Glomerular endothelial cell (primary cell): ENCODE data around the gene ENPP7. TPM values are rescaled to one million over a fixed set of nuclear protein-coding genes. Genes with fewer than 3 reads are reported as not detected.

Source experiments
- DNase-seq: peaks from one replicate; pipeline ENCODE4 v3.0.0-alpha.2; 2011; ENCODE audit warnings: low read depth, low spot score; ENCODE audit errors: extremely low read depth
- total RNA-seq: library from RNA; depleted of rRNA; stranded (reverse); fragments of >200 nt; gene quantifications from 2 replicates; pipeline ENCODE4 v1.2.3, GENCODE V29; 2015

ENPP7 gene, protein sequence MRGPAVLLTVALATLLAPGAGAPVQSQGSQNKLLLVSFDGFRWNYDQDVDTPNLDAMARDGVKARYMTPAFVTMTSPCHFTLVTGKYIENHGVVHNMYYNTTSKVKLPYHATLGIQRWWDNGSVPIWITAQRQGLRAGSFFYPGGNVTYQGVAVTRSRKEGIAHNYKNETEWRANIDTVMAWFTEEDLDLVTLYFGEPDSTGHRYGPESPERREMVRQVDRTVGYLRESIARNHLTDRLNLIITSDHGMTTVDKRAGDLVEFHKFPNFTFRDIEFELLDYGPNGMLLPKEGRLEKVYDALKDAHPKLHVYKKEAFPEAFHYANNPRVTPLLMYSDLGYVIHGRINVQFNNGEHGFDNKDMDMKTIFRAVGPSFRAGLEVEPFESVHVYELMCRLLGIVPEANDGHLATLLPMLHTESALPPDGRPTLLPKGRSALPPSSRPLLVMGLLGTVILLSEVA
- not detected in 2 replicates for total RNA-seq

GRCh38 chr17:79730769-79731483 lies at the start of gene ENPP7:
Gene ENPP7 (plus strand): TSS chr17:79730943. CDS start chr17:79731140, 197 bp downstream.
- DNase-seq: no peak

DNA sequence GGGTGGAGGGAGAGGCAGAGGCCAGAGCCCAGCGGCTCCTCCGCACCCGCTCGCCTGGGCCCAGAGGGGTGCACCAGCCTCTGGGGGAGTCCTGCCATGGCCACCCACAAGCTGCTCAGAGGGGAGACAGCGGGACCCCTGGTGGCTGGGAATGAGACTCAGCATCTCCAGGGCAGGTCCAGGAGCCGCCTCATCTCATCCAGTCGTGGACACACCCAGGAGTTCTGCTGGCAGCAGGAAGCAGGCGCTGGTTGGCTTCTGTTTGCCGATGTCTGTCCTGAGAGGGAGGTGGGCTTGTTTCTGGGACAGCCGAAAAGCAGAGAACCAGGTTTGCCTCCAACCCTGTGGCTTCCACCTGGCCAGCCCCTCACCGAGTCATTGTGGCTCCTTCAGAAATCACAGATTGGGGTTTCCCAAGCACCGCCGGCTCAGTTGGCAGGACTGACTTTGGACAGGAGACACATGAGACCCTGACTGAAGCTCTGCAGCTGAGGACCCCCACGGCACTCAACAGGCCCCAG lies 49.6 kb upstream of the ENPP7 start:
- no peak for DNase-seq

- DNase-seq: no peak
Observed at GRCh38 chr17:79681628-79682261, 49.0 kb upstream of the ENPP7 start.

GRCh38 chr17:79683365-79683764 lies 47.4 kb upstream of the ENPP7 start:
- no peak for DNase-seq

- no peak for DNase-seq
Observed at GRCh38 chr17:79684132-79684985, 46.4 kb upstream of the ENPP7 start.

DNA sequence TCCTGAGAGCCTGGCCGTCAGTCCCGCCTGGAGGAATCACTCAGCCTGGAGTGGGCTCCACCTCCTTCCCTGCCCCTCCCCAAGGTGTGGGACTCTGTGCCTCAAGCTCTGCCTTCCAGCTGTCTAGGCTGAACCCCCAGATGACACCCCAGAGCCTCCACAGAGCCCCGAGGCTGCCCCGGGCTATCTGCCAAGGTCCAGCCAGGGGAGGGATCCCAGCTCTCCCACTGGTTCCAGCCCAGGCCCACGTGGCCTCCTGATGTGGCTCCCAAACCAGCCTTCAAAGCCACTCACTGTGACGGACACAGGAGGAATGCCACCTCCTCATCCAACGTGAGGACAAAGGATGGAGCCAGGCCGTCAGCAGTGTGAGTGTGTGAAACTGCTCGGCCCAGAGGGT lies 45.6 kb upstream of the ENPP7 start:
- DNase-seq: no peak

DNA sequence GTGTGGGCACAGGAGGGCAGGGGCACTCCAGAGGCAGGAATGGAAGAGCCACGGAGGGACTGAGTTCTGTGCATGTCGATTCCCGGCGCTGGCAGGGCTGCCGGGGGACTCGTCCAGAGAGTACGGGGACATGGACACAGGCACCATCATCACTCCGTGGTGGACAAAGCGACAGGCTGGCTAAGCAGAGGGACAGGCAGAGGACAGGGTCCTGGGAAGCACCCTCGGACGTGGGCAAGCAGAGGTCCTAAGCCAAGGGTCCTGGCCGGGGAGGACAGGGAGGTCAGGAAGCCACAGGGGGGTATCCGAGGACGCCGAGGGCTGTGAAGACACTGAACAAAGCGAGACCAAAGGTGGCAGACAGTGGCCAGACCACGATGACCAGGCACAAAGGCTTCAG lies 44.3 kb upstream of the ENPP7 start:
- DNase-seq: no peak

DNA sequence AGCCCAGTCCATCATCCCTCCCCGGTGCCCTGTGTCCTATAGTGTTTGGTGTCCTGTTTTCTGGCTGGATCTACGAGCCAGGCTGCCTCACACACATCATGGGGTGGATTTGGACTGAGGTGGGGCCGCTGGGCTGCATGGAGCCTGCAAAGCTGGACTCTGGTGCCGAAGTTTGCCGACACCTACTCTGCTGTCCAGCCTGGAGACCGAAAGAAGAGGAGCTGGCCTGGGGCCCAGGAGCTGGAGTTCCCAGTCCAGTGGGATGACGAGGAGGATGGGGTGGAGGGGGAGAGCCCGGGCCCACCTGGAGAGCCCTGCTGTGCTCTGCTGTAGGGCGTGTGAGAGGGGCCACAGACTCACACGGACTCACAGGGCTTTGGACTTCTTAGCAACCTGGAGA lies 40.3 kb upstream of the ENPP7 start:
- DNase-seq: no peak

- DNase-seq: no peak
Observed at GRCh38 chr17:79690988-79691836, 39.5 kb upstream of the ENPP7 start.

GRCh38 chr17:79691931-79692330 lies 38.8 kb upstream of the ENPP7 start:
- no peak for DNase-seq

- no peak for DNase-seq
Observed at GRCh38 chr17:79693419-79693818, 37.3 kb upstream of the ENPP7 start.

DNA sequence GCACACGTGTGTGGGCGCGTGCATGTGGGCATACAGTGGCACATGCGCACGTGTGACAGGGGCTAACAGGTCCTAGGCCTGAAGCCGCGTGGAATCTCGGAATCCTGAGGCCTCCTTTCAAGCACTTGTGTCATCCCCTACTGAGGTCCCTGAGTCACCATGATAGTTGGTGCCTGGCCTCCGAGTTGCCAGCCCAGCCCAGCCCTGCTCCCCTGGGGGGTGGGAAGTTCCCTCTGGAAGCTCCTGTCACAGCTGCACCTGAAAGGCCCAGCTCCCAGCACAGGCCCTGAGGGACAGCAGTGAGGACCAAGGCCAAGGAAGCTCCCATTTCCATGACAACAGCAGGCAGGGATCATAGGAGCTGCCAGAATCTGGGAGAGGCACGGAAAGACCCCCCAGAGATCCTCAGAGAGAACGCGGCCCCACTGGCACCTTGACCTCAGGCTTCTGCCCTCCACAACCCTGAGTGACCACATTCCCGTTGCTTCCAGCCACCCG lies 35.4 kb upstream of the ENPP7 start:
- no peak for DNase-seq

DNA sequence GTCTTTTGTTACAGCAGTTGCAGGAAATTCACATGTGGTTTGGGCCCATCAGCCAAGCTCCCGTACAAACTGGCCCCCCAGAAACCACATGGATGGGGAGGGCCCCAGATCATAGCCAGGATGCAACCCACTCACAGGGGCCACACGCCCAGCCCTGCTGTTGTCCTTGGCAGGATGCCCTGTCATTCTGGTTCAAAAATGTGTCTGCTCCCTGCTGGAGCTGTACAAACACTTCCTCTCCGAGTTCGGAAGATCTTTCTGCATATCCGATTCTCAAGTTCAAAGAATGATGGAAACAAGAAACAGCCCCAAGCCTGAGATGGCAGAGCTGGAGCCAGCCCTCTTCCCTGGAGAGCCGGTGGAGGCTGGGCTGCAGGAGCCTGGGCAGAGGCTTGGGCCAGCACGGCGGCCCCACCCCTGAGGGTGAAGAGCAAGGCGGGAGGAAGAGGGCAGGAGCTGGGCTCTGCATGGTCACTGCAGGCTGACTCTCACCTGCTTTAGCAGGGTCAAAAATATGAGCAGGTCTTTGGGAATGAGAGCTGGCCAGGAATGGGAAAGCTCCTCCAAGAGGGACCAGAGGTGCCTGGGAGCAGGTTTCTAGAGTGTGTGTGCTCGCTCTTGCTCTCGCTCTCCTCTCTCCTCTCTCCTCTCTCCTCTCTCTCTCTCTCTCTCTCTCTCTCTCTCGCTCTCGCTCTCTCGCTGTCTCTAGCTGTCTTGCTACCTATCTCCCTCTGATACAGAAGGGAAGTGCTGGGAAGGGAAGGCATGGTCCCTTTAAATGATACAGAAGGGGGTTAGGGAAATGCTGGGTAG lies 34.7 kb upstream of the ENPP7 start:
- DNase-seq: no peak

DNA sequence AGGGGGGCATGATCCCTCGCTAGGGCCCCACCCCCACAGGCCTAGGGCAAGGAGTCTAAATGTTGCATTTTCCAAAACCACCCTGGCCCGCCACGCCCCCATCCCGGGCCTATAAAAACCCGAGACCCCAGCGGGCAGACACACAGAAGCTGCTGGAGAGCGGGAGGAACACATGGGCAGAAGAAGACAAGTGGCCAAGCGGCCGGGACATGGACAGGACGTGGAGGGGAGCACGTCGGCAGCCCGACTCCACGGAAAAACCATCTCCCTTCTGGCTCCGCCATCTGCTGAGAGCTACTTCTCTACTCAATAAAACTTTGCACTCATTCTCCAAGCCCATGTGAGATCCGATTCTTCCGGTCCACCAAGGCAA lies 34.1 kb upstream of the ENPP7 start:
- no peak for DNase-seq

DNA sequence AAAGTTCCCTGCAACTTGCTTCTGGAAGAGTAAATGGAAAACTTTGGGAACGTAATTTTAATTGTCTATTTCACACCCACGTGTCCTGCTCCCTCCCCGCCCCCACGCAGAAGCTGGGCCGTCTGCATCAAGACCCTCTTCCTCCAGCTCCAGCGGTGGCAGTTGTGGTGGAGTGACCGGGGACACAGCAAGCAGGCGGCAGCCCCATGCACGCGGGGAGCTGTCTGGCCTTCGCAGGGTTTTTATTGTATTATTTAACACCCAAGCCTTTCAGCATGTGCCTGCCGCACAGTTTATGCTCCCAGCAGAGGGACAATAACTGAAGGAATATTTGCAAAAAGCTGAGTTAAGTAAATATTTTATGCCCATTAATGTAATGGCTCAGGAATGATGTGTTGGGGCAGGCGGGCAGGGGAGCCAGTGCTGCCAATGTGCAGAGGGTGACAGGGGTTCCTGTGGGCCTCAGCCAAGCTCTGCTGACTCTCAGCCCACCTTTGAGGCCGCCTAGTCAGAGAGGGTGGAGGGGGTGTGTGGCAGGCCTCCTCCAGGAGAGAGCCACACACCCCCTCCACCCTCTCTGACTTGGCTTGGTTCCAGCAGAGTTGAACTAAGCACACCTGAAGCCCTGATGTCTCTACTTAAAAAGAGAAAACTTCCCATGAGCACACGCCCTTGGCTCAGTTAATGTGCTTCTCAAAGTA lies 32.4 kb upstream of the ENPP7 start:
- DNase-seq: no peak

DNA sequence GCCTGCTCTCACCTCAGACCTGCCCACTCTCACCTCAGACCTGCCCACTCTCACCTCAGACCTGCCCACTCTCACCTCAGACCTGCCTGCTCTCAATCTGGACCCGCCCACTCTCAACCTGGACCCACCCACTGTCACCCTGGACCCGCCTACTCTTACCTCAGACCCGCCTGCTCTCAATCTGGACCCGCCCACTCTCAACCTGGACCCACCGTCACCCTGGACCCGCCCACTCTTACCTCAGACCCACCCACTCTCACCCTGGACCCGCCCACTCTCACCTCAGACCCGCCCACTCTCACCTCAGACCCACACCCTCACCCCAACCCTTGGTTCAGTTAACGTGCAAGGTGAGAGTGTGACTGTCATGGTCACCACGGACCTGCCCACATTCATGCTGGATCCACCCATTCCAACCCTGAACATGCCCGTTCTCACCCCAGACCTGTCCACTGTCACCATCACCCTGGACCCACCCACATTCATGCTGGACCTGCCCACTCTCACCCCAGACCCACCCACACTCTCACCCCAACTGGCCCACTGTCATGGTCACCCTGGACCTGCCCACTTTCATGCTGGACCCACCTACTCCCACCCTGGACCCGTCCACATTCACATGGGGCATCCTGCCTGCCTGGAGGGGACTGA lies 31.2 kb upstream of the ENPP7 start:
- DNase-seq: no peak

DNA sequence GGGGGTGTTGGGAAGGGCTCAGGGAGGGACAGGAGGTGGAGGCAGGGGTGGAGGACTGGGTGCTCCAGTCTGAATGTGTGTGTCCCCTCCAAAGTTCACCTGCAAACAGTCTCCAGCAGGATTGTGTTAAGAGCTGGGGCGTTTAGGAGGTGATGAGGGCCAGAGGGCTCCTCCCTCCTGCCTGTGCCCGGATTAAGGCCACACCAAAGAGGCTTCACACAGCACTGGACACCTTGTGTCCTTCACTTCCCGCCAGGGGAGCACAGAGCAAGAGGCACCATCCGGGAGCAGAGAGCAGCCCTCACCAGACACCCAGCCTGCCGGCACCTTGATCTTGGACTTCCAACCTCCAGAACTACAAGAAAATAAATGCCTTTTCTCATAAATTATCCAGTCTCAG lies 30.2 kb upstream of the ENPP7 start:
- DNase-seq: no peak
